Measurements from ENCODE around the gene ACE.

The ACE gene

DNA sequence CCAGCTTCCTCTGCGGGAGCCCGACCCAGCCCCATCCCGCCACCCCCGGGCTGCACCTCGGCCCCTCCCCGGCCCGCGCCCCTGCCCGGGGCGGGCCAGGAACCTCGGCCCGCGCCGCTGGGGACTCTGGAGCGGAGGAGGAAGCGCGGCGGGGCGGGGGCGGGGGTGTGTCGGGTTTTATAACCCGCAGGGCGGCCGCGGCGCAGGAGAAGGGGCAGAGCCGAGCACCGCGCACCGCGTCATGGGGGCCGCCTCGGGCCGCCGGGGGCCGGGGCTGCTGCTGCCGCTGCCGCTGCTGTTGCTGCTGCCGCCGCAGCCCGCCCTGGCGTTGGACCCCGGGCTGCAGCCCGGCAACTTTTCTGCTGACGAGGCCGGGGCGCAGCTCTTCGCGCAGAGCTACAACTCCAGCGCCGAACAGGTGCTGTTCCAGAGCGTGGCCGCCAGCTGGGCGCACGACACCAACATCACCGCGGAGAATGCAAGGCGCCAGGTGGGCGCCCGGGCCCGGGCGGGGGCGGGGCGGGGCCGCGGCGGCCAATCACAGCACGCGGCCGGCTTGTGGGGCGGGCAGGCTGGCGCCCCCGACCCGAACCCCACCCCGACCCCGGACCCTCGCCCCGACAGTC lies at the start of gene ACE:
Gene ACE, plus strand, starts transcription at position 208 of the 626 bp plus-strand sequence. Its CDS starts 34 bp downstream, at position 242.
- peak; percentile 41 for DNase-seq (ENCODE audit: low read depth)
- H3K4me3 ChIP-seq (ENCODE audit: low read length): no peak within 1 kb of the TSS
- TF ChIP-seq, protein P1, sequence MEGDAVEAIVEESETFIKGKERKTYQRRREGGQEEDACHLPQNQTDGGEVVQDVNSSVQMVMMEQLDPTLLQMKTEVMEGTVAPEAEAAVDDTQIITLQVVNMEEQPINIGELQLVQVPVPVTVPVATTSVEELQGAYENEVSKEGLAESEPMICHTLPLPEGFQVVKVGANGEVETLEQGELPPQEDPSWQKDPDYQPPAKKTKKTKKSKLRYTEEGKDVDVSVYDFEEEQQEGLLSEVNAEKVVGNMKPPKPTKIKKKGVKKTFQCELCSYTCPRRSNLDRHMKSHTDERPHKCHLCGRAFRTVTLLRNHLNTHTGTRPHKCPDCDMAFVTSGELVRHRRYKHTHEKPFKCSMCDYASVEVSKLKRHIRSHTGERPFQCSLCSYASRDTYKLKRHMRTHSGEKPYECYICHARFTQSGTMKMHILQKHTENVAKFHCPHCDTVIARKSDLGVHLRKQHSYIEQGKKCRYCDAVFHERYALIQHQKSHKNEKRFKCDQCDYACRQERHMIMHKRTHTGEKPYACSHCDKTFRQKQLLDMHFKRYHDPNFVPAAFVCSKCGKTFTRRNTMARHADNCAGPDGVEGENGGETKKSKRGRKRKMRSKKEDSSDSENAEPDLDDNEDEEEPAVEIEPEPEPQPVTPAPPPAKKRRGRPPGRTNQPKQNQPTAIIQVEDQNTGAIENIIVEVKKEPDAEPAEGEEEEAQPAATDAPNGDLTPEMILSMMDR (IDR thresholded peaks at IDR 0.05; ENCODE audit: insufficient read depth, low read depth, low read length, missing control alignments): no peak

DNA sequence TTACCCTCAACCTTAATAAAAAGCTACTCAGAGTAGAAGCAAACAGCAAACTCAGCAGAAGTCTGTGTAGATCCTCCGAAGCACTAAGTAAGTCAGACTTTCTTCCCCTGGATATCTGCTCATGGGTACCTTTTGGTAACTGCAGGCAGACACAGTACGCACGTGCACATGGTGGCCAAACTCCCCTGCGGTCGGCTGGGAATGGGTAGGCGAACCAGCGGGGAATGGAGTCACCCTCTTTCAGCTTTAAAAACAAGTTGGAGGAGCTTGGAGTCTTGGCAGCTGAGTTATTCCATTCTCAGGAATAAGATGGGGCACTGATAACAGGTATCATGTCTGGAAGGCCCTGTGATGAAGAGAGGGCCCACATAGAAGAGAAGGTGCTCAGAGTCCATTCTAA lies 47.1 kb upstream of the ACE start:
- TF ChIP-seq, protein P1 (IDR thresholded peaks at IDR 0.05; ENCODE audit: insufficient read depth, low read depth, low read length, missing control alignments): no peak
- no peak for DNase-seq (ENCODE audit: low read depth)
- no peak overlapping the region for H3K4me3 ChIP-seq (ENCODE audit: low read length)

GRCh38 chr17:63430223-63430622 lies 46.6 kb upstream of the ACE start:
- H3K4me3 ChIP-seq (ENCODE audit: low read length): no peak overlapping the region
- TF ChIP-seq, protein P1 (IDR thresholded peaks at IDR 0.05; ENCODE audit: insufficient read depth, low read depth, low read length, missing control alignments): no peak
- no peak for DNase-seq (ENCODE audit: low read depth)

GRCh38 chr17:63431618-63431938 lies 45.3 kb upstream of the ACE start:
- no peak for DNase-seq (ENCODE audit: low read depth)
- H3K4me3 ChIP-seq (ENCODE audit: low read length): no peak overlapping the region
- TF ChIP-seq, protein P1 (IDR thresholded peaks at IDR 0.05; ENCODE audit: insufficient read depth, low read depth, low read length, missing control alignments): no peak

DNA sequence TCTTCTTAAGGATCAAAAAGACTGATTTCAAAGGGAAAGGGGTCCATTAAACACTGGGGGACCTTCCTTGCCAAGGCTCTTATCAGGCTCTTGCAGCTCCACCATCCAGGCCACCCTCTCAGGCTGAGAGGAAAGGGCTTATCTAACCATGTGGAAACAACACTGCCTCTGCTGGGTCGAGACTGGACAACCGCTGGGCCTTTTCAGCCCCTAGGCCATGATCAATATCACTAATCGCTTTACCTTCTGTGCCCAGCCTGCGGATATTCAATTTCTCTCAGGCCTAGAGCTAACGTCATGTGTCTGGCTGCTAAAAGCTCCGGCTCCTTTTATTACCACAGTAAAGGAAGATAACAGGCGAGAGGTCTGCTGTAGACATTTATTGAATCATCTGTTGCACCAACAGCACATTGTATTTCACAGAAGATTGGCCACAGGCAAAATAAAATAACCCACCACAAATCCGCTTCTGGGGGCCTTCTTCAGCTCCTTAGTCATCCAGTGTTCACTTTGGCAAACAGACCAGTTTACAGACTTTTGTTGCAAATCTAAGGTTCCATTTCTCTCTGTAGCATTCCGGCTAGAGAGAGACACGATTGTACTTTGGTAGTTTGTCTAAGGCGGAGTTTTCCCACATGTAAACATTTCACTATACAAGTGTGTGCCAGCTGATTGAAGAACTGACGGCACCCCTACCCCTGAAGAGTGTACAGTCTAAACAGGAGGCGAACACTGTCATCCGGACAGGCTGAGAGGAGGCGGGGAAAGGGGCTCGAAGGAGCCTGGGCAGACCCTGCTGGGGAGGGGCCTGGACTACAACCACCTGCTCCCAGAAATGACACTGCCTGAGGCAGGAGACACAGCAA lies 44.7 kb upstream of the ACE start:
- DNase-seq (ENCODE audit: low read depth): no peak
- TF ChIP-seq, protein P1 (IDR thresholded peaks at IDR 0.05; ENCODE audit: insufficient read depth, low read depth, low read length, missing control alignments): no peak
- no peak overlapping the region for H3K4me3 ChIP-seq (ENCODE audit: low read length)

DNA sequence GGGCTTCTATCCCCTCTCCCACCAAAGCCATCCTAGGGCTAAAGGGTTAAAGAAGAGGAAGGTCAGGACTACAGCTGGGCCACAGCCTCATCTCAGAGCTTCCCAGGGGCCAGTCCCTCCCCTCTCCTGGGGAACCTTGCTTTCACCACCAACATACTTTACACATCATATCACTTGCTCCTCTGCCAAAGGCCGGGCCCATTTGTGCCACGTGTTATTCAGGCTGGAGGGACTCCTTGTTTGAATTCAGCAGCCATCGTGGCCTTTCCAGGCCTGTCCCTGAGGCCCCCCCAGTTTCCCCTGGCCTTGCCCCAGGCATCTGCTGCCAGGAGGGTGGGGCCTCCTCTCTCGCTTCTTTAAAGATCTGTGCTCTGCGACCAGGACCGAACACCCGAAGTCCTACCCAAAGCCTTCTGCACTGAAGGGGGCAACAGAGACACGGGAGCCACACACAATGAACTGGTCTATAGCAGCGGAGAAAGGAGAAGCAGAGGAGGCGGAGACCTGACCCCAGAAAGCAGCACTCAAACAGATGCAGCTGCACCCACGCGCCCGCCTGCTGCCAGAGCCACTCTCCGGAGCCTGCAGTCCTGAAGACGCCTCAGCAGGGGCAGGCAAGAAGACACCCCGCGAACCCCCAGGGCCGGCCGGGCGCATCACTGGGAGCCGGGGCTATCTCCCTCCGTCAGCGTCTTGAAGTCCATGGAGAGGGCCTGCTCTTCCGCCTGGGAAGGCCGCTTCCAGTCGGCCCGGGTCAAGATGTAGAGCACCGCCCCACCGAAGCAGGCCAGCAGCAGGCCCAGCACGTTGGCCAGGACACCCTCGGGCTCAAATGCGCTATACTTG lies 42.9 kb upstream of the ACE start:
- H3K4me3 ChIP-seq (ENCODE audit: low read length): no peak overlapping the region
- peak; percentile 63 for DNase-seq (ENCODE audit: low read depth)
- TF ChIP-seq, protein P1 (IDR thresholded peaks at IDR 0.05; ENCODE audit: insufficient read depth, low read depth, low read length, missing control alignments): no peak

All from epithelial cell of esophagus (primary cell).